HS-5 (cell line): ENCODE results near the gene PARVA.

Source experiments
- DNase-seq: peaks from one replicate; pipeline ENCODE4 v3.0.0-alpha.2; 2012; ENCODE audit warnings: low read depth

The PARVA gene

DNA sequence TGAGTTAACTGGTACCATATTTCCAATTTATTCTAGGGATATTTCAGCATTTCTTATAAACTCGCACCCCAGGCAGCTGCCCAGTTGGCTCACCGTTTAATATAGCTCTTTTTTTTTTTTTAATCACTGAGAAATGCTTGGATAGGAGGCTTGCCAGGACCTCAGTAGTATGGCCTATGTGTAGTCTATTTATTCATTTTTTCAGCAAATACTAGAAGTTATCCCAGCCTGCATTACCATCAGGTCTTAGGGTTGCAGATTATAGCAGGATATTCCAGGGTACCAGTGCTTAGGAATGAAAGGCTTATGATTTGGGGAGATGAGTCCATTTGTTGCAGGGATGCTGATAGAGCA lies 26.6 kb downstream of the PARVA start:
- DNase-seq: no peak

DNA sequence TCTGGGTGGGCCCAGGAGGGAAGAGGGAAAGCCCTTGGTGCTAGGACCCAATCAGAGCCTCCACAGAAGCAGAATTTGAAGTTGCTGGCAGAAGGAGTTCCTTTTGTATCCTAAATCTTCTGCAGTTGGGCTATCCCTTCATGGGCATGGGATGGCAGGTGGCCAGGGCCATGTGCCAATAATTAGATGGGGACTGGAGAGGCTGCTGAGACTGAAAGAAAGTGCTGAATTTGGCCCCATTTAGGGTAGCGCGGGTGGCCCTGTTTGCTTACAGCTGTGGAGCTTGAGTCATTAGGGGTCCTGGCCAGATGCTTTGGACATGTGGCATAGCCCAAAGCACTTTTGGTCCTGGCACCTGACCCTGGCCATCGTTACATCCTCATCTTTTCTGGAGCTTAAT lies 27.1 kb downstream of the PARVA start:
- no peak for DNase-seq

DNA sequence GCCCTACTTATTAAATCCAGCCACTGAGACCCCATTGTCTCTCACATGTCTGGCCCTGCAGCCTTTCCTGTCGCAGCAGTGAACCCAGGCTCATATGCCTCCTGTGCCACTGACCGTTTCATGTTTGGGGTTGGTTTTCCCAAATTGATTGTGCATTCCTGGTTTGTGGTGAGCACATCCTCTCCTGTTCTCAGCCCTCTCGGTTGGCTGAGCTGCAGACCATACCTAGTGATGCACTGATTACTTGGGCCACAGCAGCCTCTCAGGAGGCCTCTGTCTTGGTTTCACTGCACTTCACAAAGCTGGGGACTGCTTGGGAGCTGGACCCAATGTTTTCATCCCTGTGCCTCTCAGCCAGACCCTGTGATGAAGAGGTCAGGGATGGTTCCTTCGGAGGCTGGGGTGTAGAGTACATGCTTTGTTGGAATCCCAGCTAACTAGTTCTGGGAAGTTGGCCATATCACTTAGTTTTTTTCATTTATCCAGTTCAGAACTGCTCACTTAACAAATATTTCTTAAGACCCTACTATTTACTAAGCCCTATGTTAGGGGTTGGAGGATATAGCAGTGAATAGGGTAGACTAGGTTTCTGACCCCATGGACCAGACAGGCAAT lies 30.9 kb downstream of the PARVA start:
- DNase-seq: no peak

DNA sequence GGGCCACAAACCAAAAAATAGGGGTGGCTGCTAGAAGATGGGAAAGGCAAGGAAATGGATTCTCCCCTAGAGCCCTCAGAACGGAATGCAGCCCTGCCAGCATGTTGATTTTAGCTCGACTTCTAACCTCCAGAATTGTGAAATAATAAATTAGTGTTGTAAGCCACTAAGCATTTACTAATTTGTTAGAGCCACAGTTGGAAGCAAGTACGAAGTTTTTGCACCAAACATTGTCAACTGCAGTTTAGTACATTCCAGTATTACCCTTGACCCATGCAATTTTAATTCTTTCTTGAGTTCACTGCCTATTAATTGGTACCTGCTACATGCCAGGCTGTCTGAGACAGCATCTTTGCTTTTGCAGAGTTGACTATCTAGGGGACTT lies 32.2 kb downstream of the PARVA start:
- DNase-seq: no peak

DNA sequence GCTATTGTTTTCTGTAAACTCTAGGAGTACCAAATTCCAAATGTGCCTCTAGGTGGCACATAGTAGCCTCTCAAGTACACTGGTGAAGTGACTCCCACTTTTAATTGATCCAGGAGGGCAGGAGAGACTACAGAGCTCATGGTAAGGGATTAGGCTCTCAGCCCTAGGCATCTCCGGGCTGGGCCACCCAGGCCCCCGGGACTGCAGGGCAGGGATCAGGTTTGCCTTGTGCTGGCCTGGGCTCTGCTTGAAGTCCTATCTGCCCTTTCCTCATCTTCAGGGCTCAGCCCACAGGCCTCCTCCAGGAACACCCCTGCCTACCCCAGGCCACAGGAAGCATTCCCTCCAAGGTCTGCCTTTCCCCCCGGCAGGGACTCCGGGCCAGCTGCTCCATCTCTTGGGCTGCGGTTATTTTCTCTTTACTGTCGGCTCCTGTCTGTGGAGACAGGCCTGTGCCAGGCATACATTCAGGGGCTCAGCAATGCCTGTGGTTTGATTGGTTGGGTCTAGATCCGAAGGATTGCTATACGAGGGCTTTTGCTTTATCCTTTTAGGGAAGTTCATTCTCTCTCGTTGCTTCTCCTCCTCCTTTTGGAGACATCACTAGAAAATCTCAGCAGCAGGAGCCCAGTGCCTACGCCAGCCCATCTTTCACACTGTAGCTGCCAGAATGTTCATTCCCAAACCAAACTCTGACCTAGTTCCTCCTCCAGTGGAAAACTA lies 32.8 kb downstream of the PARVA start:
- no peak for DNase-seq

DNA sequence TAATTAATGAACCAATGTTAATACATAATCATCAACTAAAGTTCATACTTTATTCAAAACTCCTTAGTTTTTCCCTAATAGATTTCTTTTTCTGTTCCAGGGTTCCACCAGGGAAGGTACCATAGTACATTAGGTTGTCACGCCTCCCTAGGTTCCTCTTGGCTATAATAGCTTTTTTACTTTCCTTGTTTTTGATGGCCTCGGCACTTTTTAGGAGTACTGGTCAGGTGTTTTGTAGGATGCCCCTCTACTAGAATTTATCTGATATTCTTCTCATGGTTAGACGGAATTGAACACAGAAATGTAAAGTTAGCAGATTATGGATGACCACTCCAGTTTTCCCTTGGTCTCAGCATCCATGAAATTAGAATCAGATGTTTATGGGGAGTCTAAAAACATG lies 34.0 kb downstream of the PARVA start:
- no peak for DNase-seq

DNA sequence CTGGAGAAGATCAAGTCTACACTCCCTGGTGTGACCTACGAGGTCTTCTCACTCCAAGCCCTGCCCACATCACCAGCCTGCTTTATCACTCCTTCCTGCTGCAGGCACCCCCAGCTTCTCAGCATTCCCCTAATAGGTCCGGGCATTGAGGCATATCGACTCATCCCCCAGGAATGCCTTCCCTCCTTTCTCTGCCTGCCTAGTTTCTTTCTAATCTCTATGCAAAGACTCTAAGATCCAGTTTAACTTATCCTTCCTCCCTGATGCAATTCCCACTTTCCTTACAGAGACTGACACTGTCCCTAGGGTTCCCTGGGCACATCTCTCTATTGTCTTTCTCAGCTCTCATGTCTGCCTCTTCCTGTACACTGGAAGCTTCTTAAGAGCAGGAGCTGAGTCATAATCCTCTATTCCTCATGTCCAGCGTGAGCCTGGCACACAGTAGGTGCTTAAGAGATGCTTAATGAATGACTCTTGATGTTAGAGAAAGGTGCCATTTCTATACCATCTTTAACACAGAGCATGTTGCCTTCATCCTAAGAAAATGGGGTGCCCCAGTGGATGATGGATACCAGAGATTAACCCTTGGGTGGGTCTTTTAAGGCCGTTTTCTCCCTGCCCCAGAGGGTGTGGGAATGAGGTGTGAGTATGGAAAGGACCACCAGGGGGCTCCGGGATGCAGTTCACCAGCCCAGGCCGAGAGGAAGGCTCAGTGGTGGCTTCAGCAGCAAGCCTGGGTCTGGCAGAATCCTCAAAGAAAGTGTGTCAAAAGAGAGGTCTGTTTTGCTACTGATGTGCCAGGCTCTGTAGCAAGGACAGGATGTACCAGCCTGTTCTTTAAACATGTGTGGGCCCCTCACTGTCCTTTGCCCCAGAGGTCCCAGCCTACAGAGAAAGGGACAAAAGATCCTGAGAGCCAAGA lies 34.7 kb downstream of the PARVA start:
- DNase-seq: peak; percentile 96

DNA sequence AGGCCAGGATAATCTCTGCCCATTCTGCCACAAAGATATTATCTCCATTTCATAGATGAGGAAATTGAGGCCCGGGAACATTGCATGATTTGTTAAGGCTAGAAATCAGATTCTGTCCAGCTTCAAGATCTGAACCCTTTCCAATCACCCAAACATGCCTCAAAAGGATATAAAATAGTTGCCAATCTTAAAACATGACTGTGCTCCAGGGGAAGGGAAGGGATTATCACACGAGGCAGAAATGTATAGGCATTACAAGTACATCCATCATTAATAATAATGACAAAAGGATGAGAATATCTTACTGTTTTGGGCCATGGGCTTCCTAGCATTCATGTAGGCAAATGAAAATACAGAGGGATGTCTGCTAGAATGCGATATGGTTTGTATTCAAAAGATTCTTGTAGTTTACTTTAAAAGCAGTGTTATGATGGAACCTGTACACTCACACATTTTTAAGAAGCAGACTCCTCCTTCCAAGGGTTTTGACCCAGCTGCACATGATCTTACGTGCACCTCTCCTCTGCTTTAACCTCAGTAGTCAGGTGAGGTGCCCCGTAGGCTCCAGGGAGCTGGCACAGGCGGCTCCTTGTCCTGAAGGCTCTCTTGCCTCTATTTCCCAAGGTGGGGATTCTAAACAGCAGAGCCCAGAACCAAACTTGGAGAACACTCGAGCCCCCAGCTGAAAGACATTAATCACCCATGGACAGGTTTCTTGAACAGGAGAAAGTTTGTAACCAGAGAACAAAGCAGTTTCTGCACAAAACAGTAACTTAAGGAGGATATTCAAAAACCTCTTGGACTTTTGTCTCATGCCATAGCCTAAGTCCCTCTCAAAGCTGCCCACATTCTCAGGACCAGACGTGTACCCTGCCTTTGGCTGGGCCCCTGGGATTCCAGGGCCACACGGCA lies 36.0 kb downstream of the PARVA start:
- DNase-seq: no peak

DNA sequence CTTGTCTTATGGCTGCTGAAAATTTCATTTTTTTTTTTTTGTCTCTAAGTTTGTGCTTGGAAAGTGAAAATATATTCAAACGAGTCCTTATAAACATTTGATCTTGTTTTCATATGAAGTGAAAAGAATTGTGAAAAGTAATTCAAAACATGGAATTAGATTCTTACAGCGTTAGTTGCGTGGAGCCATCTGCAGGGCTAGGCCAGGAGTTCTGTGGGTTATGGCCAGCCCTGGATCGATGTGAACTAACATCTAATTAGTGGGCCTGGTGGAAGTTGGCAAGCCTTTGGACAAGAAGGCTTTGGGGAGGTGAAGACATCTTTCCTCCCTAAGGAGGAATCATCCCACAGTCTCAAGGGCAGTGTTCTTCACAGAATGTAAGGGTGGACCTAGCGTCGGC lies 37.2 kb downstream of the PARVA start:
- no peak for DNase-seq

DNA sequence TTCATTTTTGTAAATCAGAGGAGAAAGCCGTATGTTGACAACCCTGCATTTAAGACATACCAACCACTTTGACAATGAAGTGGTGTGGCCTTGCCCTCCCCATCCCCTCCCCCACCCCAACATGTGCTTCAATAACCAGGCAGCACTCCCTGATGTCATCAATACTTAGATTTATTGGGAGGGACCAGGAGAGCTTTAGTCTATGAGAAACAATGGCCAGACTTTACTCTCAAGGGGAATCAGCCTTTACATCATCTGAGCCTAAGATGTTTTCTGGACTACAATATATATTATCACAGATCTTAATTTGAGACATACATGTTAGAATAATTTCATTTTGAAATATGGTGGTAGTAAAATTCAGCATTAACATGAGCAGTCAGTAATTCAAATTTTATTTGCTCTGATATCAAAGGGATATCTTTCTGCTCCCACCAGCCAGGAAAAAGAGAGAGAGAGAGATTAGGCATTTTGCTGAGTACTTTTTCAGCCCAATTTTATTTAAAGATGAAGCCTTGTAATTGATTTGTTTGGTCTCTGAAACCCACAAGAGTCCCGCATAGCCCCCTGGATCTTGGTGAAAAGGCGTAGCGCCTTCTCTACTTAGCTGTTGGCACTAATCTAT lies 38.1 kb downstream of the PARVA start:
- no peak for DNase-seq

DNA sequence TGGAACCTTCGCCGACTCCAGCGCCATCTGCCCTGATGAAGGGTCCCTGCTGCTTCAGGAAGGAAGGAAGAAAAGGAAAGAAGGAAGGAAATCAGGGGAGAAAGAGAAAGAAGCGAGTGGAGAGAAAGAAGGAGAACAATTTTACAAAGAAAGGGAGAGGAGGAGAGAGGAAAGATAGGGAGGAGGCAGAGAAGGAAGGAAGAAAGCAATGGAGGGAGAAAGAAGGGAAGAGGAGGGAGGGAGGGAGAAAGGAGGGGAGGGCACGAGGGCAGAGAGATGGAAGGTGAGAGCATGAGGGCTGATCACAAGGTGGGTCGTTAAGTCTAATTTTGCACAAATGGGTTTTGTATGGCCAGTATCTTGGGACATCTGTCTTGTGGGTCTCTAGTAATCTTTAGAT lies 39.2 kb downstream of the PARVA start:
- DNase-seq: no peak

DNA sequence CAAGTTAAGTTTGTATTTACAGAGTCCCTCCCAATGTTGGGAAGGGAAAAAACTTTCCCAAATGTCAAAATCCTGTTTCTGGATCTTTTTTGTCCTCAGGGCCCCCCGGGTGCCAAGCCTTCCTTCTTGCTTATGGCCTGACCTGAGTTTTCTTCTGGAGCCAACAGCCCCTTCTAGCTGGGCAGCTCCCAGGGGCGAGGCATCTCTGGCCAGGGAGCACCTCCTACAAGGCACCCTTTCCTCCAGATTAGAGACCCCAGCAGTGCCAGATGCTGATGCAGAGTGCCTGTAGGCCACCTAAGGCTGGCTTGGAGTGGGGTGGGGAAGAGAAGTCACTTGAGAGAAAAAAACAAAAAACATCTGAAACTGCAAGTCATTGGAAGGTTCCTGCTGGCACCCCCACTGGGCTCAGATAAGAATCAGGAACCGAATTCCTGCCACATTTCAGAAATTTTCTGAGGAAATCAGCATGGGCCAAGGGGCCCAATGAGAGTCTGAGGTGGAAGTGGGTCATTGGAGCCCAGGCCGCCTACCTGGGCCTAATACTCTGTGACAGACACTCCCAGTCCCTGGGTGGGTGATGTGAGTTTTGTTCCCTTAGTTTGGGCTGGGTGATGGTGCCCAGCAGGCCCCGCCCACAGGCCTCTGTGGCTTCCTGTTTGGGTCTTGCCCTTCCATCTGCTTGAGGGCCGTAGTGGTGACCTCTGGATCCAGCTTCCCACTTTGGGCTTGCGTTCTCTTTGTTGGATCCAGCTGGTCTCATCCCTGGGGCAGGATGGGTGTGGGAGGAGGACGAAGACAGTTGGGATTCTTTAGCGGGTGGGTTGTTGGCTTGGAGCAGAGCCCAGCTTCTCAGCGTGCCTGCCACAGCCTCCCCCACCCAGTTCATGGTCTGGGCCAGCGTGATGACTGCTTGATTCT lies 40.6 kb downstream of the PARVA start:
- no peak for DNase-seq

DNA sequence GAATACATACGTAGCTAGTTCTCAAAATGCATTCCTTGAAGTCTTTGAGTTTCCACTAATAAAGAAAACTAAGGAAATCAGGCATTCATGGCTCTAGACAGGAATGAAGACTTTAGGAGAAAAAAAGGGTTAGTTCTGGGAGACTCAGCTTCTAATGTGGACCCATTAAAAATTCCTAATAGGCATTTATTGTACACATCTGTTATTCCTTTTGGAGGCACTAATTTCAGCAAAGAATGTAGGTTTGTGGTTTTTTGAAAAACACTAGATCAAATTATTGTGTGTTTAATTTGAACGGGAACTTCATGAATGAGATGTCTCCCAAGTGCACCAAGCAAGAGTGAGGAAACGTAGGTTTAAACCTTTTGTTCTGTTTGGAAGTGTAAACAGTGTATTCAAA lies 42.7 kb downstream of the PARVA start:
- DNase-seq: no peak

DNA sequence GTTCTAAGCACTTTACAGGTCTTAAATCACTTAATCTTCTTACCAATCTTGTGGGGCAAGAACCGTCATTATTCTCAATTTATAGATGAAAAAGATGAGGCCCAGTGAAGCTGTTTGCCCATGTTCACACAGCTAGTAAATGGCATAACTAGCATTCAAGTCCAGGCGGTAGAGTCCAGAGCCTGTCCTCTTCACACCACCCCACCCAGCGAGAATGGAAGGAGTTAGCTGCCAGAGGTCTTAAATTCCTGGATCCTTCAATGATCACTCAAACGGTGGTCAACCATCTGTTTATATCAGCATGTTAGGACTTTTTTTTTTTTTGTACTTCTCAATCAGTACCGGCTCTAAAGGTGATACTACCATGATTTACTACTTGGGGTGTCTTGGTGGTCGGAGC lies 43.3 kb downstream of the PARVA start:
- DNase-seq: no peak

DNA sequence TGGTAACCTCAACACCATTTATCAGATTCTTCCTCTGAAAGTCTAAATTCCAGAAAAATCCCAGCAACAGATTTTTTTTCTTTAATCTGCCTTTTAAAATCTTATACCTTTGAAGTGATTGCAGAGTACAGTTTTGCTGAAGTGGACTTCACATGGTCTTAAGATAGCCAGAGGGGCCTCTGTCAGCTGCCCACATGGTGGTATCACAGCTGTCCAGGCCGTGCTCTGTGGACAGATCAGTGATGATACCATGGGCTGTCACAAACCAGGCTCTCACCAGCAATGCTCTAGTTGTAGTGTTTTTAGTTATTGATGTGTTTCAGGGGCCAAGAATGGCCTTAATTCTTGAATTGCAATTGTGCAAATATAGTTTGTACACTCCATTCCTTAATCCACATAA lies 44.0 kb downstream of the PARVA start:
- no peak for DNase-seq

DNA sequence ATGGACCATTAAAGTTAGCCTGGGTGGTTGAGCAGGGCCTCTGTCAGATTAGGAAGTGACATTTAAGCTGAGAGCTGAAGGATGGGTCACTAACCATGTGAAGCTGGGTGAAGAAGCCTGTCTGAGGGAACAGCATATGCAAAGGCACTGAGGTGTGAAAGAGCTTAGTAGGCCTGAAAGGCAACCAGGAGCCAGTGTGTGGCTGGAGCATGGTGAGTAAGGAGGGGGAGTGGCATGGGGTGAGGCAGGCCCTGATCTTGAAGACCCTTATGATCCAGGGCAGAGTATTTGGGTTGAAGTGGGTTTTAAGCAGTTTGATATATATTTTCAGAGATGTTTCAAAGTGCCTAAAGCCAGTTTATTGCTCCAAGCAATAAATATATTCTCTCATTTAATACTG lies 48.8 kb downstream of the PARVA start:
- no peak for DNase-seq

DNA sequence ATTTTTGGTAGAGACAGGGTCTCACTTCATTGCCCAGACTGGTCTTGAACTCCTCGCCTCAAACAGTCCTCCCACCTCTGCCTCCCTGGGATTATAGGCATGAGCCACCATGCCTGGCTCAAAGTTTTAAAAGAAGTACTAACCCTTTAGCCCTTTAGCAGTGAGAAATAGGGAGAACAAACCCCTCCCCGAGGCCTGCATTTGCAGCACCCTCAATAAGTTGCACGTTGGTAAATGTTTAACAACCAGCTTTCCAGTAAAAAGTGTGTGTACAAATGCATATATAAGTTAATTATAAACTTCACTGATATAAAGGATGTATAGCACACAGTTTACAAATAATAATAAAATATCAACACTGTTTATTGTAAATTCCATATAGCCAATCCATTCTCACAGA lies 51.8 kb downstream of the PARVA start:
- no peak for DNase-seq

DNA sequence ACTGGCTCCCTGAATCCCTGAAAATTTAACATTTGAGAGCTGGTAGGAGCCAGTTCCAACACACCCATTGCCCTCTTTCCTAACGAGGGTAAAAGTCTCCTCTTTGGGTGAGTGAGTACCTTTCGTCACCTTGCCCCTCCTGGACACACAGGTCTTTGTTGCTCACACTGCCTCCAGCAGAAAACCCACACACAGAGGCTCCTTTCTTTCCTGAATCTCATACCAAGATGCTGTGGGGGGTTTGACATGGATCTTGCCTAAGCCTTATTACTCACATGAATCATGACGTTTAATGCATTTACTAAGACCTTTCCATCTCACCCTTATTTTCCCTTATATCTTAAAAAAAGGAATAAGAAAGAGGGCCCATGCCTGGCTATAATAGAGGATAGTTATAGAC lies 53.0 kb downstream of the PARVA start:
- DNase-seq: no peak

DNA sequence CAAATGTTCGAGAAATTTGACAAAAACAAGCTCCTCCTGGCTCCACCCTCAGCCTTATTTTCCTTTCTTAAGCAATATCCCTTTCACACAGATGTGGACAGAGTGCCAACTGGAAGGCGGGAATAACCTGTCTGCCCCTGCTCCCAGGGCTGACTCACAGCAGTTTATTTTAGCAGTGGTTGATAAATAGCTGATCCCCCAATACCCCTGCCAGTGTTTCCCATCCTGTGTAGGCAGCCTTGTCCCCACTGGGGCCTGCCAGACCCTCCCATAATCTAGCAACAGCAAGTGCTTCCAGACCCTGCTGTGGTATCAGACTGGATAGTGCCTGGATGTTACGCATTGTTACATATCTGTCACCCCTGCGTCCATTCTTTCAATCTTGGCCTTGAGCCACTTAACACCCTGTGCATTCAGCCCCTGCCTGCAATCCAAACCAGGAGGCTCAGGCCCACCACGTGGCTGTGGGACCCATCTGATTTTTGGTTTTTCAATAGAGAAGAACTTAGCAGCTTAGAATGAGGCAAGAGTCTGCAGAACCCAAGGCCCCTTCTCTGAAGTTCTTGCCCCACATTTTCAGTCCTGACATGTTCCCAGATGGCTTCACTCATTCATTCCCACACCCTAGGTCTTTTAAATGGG lies 53.7 kb downstream of the PARVA start:
- DNase-seq: peak; percentile 51

DNA sequence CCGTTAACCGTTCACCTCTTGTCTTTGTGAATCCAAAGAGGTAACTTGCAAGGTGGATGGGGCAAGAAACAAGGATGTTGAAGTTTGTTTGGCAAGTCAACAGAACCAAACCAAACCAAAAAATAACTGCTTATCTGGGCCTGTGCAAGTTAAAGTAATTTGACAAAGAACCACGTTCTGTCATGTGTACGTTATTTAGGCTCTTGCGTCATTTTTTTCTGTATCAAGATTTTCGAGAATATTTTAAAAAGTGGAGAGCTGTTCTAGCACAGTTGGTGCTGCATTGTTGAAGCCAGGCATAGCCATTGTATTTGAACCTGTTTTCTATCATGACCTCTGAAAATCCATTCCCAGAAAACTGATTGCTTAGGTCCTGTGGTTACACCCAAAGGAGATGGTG lies 55.1 kb downstream of the PARVA start:
- DNase-seq: no peak
